Activated CD8-positive, alpha-beta memory T cell treated with anti-CD3 and anti-CD28 coated beads for 24 hours (primary cell): ENCODE results near the gene PRKCE.
A peak's percentile ranks its signal among the peaks of the same experiment; 100 is the strongest.

ENCODE experiments used
- DNase-seq: peaks from one replicate; pipeline ENCODE4 v3.0.0-alpha.2; 2020

The PRKCE gene

GRCh38 chr2:46163804-46164528 is 512.5 kb downstream of the PRKCE start:
- DNase-seq = no peak

GRCh38 chr2:46164529-46165301 is 513.2 kb downstream of the PRKCE start:
- DNase-seq = no peak

- DNase-seq = no peak
Measured at GRCh38 chr2:46165916-46166315, 514.4 kb downstream of the PRKCE start.

GRCh38 chr2:46167406-46167805 is 515.9 kb downstream of the PRKCE start:
- no peak for DNase-seq

- no peak for DNase-seq
Measured at GRCh38 chr2:46167924-46168323, 516.4 kb downstream of the PRKCE start.

GRCh38 chr2:46169467-46169866 is 518.0 kb downstream of the PRKCE start:
- DNase-seq = no peak

- DNase-seq = no peak
Measured at GRCh38 chr2:46170026-46170425, 518.6 kb downstream of the PRKCE start.

GRCh38 chr2:46170611-46171350 is 519.3 kb downstream of the PRKCE start:
- no peak for DNase-seq

- no peak for DNase-seq
Measured at GRCh38 chr2:46171411-46171953, 520.0 kb downstream of the PRKCE start.

GRCh38 chr2:46171996-46172546 is 520.6 kb downstream of the PRKCE start:
- DNase-seq = no peak

- no peak for DNase-seq
Measured at GRCh38 chr2:46173030-46173429, 521.6 kb downstream of the PRKCE start.

GRCh38 chr2:46173636-46174250 is 522.3 kb downstream of the PRKCE start:
- no peak for DNase-seq

- no peak for DNase-seq
Measured at GRCh38 chr2:46174345-46175170, 523.1 kb downstream of the PRKCE start.

- no peak for DNase-seq
Measured at GRCh38 chr2:46175419-46175818, 523.9 kb downstream of the PRKCE start.

- no peak for DNase-seq
Measured at GRCh38 chr2:46177461-46178089, 526.1 kb downstream of the PRKCE start.

GRCh38 chr2:46179037-46179621 is 527.7 kb downstream of the PRKCE start:
- peak; percentile 64 for DNase-seq

GRCh38 chr2:46180189-46180588 is 528.7 kb downstream of the PRKCE start:
- no peak for DNase-seq

GRCh38 chr2:46181306-46181705 is 529.8 kb downstream of the PRKCE start:
- no peak for DNase-seq

- DNase-seq = no peak
Measured at GRCh38 chr2:46181789-46182530, 530.5 kb downstream of the PRKCE start.

GRCh38 chr2:46183426-46183825 is 532.0 kb downstream of the PRKCE start:
- DNase-seq = no peak
